Activated CD8-positive, alpha-beta memory T cell treated with anti-CD3 and anti-CD28 coated beads for 24 hours (primary cell): ENCODE results near the gene ZFHX3.
"Not testable (repeated sequence)": the region's sequence is repeated elsewhere in the genome, so short reads cannot be mapped to it uniquely, and the experiment has no call there.

Source experiments
- DNase-seq: peaks from one replicate; pipeline ENCODE4 v3.0.0-alpha.2; 2020

The ZFHX3 gene

DNA sequence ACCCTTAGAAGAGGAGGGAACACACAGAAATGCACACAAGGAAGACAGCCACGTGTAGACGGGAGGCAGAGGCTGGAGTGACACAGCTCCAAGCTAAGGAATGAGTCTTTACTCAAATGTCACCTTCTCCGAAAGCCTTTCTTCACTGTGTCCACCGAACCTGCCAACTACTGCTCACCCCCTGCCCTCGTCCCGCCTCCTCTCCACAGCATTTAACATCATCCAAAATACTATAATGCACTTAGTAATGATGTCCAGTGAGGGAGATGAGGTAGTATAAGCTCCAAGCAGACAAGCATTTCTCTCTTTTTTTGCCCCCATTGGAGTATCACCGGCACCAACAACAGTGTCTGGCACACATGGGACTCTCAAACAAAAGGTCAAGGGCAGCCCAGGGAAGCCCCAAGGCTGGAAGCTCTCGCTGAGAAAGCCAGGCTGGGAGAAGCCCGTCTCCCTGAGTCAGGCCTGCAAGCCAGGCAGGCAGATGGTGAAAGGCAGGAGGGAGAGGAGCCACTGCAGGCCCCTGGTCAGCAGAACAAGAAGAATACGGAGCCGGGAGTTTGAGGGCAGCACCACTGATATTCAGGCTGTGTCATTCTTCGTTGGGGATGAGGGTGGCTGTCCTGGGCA lies 25.9 kb downstream of the ZFHX3 start:
- no peak for DNase-seq

DNA sequence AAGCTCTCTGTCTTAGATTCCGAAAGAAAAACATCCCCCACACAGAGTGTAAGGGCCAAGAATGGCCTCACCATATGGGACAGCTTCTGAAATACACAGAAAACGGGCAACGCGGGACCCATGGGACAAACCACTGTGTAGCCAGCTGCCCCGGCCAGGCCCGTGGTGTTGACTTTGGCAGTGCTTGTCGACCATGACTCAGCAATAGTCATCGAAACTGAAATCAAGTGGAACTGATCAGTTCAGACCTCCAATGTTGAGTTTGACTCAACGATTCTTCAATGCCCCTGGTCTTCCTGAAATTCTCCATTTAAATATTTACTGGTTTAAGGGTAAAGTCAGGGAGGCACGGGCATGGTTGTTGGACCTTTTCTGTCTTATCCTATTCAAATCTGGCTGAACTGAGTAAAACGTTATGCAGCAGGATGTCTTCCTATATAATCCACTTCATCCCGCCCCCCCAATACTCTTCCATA lies 27.5 kb downstream of the ZFHX3 start:
- no peak for DNase-seq

DNA sequence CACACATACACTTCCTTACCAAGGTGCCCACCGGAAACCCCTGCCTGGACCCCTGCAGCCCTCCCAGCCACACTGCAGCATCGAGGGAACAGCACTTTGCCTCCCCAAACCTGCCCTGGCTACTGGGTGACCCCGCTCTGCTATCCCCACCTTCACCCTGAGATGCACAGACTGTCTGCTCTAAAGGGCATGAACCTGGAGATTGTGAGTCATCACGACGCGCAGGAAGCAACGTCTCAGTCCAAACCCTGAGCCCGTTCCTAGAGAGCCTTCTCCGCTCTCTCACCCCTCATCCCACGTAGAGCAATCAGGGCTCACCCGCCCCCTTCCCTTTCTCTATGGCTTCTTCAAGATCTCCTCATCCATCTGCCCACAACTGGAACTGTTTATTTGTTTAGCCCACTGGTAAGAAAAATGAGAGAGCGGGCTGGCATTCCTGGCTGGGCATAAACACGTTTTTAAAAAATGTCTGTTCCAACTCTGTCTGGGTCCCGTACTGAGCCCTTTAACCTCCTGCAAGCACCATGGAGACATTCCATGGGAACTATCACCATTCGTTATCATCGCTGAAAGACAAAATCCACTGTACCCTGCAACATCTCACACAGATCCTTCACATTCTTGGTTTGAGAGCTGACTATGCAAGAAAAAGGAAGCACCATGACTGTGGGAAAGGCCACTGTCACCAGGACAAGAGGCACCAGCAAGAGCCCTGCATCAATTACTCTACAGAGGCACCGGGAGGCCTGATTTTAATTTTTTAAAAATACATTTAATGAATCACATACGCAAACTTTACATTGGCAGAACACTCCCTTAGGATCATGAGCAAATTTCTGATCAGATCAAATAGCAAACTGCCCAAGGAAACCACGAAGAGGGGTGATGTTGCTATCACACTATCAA lies 28.2 kb downstream of the ZFHX3 start:
- no peak for DNase-seq

DNA sequence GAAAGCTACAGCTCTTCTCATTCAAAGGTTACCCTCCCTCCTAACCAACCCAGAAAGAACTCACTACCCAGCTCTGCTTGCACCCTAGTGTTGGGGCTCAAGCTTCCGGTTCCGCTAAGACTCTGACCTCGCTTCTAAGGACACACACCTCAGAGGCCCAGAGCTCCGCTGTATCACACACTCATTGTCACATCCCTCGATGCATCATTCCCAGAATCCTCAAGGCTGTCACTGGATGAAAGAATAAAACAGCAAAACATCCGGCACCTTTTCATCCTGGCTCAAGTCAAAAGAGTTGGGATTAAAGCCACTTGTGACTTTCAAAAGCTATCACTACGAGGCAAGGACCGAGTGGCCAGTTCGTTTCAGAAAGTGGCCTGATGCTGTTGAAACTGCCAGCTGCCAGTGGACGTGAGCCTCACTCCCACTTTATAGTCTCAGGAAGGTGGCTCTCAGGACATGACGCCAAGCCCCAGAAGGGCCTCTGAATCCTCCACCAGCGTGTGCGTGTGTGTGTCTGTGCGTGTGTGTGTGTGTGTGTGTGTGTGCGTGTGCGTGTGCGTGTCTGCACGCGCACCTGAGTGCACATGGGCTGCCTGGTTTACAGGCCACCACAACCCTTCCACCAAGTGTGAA lies 29.0 kb downstream of the ZFHX3 start:
- DNase-seq = no peak

DNA sequence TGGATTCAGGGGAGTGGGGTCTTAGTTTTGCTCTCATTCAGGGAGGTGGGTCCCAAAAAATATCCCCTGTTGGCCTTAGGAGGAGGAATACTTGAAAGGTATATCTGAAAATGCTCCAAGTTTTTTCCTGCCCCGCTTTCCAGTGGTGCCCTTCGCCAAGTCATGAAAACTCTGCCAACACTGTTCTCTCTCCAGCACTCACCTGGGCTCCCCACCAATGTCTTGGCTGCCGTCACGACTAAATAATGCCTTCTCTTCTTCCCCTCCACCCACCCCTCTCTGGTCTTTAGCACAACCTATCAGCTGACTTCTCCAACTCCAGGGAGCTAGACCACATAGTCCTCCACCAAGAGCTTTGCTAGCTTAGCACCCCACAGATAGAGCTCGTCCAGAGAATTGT lies 30.6 kb downstream of the ZFHX3 start:
- DNase-seq = no peak

DNA sequence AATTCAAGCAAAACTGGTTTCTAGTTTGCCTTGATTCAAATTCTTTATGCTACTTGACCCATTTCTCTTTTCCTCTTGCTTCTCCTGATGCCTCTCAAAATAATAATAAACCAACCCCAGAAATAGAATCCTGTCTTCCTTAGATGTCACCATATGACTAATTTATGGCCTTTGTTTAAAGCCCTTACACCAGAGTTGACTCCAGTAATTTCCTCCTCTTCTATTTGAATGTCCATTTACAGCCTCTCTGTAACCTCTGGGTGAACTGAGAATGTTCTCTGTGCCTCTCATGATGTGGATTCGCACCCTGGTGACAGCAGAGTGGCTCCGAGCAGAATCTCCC lies 31.5 kb downstream of the ZFHX3 start:
- DNase-seq = no peak

DNA sequence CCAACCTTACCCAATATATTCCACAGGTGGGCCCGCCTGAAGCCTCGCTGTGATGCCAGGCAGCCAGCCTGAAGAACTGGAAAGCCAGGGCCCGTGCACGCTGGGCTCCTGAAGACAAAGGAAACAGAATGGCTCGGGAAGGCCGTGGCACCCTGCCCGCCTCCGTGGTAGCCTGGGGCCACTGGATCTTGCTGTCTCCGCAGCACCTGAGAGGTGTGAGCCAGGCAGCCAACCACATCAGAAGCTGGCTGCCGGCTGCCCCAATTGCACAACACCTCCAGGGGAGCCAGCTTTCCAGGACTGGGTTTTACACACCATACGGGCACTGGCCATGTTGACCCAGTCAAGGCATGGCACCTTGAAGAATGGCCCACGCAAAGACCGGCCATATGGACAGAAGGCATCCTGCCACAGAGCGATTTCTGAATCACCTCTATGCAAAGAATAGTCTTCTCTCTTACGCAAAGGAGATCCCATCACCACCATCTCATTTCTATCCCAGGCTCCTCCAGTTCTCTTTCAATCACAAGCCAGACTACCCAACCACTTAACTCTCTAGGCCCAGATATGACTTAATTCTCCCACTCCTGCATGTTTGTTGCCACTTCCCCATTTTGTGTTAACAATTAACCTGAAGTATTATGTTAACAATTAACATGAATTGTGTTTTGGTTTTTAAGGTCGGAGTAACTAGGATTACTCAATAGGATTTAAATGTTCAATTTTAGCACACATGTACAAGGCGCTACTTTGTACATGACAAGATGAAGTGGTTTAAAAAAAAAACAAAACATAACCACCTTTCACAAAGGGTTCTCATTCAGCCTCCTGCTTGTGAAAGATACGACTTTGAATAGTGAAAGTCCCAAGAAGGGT lies 32.1 kb downstream of the ZFHX3 start:
- no peak for DNase-seq

DNA sequence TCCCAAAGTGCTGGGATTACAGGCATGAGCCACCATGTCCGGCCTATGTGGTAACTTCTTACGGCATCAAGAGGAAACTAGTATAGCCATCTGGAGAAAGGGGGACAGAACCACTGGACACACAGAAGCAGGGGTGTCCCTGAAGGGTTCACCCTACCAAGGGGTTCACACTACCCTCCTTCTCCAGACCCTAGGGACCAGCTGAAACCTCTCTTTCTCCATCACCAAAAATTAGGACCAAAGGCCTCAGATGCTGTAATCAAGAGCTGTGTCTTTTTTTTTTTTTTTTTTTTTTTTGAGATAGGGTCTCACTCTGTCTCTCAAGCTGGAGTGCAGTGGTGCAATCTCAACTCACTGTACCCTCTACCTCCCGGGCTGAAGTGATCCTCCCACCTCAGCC lies 33.2 kb downstream of the ZFHX3 start:
- no peak for DNase-seq

DNA sequence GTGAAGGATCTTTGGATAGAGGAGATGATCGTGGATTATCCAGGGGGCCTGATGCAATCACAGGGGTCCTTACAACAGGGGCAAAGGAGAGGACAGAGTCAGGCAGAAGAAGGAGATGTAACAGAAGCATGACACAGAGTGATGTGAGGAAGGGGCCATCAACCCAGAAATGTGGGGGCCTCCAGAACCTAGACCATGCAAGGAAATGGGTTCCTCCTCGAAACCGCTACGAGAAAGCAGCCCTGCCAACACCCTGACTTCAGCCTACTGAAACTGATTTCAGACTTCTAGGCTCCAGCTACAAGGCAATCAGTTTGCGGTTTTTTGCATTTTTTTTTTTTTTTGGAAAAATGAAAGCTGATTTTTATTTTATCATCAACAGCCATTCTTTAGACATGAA lies 34.0 kb downstream of the ZFHX3 start:
- DNase-seq = no peak

DNA sequence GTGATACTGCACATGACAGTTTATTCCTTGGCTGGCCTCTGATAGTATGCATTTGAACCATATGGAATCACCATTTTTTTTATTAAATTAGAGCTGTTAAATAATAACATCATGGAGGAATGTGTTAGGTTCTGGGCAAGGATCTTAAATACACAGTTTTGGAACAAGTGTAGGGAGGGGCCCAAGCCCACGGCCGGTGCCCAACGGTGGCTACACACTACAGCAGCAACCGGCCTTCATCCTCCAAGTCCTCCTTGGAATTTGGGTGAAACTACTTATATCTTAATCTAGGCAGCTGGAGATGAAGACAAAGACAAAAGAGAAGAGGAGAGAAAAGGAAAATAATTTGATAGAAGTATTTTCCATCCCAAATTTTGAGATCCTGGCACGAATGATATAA lies 35.6 kb downstream of the ZFHX3 start:
- DNase-seq = no peak

DNA sequence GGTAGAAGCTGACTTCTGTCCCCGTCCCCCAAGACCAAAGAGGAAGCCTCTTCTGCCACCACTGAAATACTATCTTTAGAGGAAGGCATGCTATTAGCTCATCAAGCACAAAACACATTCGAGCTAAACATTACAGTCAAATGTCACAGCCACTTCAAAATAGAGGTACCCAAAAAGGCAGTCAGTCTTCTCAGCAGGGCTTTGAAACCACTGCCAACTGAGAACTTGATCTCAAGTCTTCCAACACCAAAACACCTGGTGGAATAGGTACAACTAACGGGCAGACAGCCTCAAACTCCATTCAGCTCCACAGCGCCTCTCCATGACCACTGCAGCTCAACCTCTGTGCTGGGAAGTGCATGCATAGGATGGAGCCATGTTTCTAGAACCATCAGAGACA lies 36.0 kb downstream of the ZFHX3 start:
- no peak for DNase-seq

DNA sequence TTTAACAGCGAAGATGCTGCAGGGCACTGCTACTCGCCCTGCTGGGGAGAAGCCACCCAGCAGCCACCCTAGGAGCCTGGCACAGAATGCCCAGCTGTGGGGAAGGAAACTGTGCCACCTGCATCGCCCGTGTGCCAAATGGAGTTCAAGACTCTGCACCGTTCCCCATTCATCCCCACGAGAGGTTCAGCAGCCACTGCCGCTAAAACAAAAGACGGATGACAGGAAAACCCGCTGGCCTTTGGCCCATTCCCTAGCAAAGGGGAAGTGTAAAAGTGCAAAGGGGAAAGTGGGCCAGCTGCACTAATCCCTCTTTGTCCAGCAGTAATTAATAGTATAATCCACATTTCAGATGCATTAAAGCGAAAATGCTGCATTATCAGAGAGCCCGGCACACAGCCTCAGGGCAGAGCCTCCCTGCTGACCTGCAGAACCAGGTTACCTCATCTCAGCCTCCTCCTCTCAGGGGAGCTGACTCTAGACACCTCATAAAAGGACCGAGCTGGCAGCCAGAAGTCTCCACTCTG lies 37.7 kb downstream of the ZFHX3 start:
- no peak for DNase-seq

DNA sequence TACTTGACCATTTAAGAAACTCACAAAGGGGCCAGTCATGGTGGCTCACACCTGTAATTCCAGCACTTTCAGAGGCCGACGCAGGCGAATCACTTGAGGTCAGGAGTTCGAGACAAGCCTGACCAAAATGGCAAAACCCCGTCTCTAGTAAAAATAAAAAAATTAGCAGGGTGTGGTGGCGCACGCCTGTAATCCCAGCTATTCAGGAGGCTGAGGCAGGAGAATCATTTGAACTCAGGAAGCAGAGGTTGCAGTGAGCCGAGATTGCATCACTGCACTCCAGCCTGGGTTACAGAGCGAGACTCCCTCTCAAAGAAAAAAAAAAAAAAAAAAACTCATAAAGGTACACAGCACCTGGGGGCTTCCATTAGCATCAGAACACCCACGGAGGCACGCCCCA lies 38.2 kb downstream of the ZFHX3 start:
- not testable (repeated sequence) for DNase-seq

DNA sequence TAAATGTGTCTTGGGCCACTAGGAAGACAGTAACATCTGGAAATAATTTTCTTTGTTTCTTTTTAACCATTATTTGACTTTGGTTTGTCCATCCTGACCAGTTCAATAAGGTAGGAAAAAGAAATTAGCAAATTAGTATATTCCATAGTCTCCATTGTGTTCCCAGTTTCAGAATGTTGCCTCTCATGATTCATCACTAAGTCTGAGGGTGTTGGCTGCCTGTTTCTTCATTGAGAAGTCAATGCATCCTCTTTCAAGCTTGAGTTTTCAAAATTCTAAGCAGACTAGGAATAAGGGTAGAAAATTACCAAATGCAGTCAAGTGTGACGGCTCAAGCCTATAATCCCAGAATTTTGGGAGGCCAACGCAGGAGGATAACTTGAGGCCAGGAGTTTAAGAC lies 41.9 kb downstream of the ZFHX3 start:
- DNase-seq = no peak

DNA sequence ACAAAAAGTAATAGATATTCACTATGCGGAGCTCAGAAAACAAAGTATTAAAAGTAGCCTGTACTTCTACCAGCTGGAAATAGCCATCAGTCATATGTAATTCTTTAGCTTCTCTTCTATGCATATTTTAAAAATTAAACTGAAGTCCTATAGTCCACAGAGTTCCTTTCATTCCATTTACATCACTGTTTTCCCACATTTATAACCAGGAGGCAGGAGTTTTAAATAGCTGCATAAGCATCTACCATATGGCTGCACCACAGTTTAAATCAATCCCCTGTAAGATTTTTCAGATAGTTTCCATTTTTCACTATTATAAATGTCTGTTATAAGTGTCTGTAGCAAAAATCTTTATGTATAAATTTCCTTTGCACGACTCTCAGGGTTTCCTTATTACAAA lies 45.1 kb downstream of the ZFHX3 start:
- DNase-seq = no peak

DNA sequence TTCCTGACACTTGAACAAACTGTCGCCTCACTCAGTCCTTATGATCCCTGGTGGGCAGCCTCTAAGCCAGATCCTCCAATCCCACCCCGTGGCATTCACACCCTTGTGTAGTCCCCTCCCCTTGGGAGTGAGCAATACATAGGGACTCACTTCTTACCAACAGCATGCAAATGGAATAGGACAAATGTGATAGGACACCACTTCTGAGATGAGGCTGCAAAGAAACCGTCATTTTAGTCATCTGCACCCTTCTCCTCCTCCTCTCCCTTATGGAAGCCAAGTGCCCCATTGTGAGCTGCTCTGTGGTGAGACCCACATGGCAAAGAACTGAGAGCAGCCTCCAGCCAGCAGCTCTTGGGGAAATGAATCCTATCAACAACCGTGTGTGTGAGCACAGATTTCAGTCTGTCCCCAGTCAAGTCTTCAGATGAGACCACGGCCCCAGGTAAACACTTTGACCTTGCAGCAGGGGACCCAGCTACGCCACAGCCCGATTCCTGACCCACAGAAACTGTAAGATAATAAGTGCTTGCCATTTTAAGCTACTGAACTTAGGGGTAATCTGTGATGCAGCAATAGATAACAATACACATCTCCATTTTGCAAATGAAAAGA lies 46.9 kb downstream of the ZFHX3 start:
- no peak for DNase-seq

DNA sequence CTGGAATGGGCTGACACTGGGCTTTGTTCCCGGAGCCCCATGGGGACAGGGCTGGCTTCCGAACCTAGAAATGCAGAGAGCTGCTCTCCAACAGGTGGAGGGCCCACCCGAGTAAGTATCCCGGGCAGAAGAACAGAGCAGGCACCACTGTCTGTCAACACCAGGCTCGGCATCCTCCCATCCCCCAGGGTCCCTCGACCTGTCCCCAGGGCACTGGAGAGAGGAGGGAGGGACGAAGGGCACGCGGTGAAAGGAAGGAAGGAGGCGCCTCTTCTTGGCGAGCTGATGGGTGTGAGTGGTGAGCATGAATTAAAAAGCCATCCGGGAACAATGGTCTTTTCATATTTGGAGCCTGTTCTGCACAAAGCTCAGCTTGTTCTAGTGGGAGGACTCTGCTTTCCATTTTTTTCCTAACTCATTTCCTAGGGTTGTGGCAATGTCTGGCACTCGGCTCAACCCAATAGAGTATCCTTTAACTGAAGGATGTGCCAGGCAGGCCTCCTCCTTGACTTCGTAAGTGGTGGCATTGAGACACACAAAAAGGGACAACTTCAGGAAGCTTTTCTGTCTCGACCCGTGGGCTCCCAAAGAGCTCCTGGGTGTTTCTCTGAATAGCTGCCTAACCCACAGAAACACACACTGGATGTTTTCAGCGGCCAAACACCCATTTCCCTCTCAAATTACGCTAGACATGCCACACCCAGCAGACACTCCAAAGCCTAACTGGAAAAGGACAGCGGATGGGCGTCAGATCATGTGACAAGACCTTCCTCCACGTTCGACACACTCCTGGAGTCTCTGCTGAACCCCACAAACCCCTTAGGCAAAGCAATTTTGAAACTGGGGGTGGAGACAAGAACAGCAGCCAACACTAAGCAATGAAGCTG lies 47.7 kb downstream of the ZFHX3 start:
- no peak for DNase-seq

DNA sequence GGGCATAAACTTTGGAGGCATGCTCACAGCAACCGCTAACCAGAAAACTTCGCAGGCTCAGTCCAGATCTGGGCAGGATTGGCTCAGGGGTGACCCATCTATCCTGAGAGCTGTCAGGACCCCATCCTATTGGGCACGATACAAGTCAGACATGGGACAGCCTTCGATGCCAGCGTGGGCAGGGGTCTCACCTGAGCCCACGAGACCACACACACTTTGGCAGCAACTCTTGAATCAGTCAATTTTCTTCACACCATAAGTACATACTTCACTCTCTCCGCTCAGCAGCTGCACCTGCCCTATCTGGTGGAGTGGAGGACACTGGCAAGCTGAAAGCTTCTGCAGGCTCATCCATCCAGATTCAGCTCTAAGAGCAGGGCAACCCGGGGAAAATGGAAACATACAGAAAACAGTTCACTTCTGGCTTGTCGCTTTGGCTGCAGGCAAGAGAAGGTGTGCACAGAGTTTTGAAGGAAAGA lies 48.3 kb downstream of the ZFHX3 start:
- DNase-seq = no peak

DNA sequence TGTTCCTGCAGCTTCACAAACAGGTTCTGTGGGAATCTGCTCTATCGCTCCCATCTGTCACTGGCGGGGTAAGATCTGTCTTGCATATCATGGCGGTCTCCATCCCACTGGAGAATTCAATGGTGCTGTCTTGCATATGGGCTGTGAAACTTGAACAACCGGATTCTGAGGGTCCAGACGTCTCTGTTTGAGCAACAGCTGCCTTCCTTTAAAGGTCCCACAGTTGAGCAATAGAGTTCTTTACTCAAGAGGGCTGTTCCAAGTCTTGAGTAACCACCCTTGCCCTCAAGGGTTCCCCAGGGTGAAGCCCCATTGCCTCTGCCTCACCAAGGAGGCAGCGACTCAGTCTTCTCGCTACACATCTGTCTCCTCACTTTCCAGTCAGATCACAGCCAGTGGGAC lies 50.8 kb downstream of the ZFHX3 start:
- no peak for DNase-seq

DNA sequence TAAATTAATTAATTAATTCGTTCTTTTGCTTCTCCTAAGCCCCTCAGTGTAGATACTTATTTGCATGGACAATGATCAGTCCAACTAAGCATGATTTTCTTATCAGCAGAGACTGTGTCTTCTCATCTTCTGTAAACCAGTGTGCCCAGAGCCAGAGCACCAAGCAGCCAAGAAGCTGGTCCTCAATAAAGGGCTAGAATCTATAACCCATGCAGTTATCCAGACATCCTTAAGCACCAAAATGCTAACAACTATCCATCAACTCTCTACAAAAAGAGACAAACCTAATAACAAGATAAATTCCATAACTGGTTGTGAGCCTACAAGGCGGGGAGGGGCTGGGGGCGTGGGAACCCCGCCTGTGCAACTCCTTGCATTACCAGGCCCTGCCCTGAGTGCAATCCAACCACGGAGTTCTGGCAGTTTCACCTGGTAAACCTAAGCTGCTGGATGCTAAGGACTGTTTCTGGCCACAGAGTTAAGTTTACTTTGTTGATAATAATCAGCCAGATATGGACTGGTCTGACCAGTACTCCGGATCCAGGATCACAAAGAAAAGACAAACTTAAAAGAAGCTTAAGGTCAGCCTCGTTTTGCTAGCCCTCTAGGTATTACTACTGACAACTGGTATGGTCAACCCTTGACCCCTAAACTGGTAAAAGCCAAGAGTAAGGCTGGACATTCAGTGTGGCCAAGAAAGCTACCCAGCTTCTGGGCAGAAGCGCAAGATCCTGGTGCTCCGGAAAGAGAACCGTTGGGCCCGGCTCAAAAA lies 51.5 kb downstream of the ZFHX3 start:
- no peak for DNase-seq
